ENCODE measurements around the gene ZNF513. TPM values are rescaled to one million over a fixed set of nuclear protein-coding genes. Genes with fewer than 3 reads are reported as not detected.
"Not testable (repeated sequence)": the region's sequence is repeated elsewhere in the genome, so short reads cannot be mapped to it uniquely, and the experiment has no call there.

ZNF513 gene
- total RNA-seq, 1 experiment from 2014 or later: 2.4 TPM

DNA sequence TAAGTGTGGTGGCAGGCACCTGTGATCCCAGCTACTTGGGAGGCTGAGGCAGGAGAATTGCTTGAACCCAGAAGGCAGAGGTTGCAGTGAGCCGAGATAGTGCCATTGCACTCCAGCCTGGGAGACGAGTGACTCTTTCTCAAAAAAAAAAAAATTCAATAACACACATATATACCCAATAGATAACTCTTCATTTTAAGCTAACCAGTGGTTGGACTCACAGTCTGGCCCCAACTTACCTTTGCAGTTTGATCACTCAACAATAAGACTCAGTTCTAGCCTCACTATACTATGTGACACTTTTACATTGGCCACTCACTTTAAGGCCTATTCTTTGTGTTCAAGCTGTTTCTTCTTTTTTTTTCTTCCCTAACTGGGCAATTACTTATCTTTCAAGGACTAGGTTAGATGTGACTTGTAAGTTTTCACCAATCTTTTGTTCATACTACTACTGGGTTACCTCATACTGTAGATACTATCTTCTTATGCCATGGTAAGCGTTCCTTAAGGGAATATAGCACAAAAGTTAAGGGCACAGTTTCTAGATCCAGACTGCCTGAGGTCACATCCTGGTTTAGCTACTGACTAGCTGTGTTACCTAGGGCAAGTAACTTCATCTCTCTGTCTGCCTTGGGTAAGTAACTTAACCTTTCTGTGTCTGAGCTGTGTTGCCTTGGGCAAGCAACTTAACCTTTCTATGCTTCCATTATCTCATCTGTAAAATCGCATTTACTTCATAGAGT lies 17.7 kb downstream of the ZNF513 start:
- no peak for DNase-seq (ENCODE audit: low read depth)

DNA sequence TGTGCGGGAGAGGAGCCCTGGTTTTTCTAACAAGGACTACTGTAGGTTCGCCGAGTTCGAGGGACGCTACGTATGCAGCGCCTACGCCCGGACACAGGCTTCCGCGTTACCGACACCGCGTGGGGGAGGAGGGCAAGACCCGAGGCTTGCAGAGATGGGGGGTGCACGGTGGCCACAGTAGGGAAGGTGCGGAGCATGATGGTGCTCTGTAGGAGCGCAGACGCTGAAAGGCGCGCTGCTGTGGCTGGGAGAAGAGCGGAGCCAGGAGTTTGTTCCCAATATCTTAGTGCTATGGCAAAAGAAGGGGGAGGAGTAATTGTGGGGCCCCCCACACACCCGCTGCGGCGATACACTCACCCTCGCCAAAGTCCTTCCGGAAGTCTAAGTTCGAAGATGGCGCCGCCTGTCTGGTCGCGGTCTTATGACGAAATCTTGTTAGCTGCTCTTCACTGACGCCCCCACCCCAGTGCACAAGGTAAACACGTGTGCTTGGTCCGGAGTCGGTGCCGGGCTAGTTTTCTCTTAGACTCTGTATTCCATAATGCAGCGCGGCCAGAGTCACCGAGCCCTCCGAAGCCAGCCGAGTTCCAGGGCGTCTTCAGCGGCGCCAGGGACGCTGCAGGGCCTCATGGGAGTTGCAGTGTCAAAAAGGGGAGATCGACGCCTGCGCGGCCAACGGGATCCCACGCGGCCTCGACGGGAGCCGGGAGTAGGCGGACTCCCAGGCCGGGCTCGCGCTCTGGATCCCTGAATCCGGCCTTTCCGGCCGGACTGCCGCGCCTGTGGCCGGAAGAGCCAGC lies 24.0 kb downstream of the ZNF513 start, which contains the start of gene GTF3C2:
Gene GTF3C2, minus strand, starts transcription at position 383 of the 800 bp plus-strand sequence. CDS start 13,210 bp downstream, outside the sequence.
- peak; percentile 98 for DNase-seq (ENCODE audit: low read depth)

DNA sequence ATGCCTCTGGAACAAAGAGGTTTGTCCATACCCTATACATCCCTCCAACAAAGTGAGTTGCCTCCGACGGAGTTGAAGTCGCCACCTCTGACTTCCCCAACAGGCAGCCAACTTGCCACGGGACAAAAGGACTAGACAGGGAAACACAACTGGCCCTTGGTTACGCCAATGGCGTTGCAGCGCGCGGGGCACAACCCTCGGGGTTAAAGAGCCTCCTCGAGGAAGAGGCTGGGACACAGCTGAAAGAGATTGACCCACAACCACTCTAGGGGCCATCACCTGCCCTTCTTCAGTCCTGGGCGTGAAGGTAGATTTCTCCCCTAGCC lies 24.5 kb downstream of the ZNF513 start:
- DNase-seq (ENCODE audit: low read depth): peak; percentile 60

DNA sequence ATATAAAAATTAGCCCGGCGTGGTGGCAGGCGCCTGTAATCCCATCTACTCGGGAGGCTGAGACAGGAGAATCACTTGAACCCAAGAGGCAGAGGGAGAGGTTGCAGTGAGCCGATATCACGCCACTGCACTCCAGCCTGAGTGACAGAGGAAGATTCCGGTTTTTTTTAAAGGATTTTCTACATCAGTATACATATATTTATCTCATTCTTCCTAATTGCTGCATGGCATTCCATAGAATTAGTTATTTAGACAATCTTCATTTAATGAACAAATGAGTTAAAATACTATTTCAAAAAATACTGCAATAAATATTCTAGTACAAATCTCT lies 26.0 kb downstream of the ZNF513 start:
- no peak for DNase-seq (ENCODE audit: low read depth)

DNA sequence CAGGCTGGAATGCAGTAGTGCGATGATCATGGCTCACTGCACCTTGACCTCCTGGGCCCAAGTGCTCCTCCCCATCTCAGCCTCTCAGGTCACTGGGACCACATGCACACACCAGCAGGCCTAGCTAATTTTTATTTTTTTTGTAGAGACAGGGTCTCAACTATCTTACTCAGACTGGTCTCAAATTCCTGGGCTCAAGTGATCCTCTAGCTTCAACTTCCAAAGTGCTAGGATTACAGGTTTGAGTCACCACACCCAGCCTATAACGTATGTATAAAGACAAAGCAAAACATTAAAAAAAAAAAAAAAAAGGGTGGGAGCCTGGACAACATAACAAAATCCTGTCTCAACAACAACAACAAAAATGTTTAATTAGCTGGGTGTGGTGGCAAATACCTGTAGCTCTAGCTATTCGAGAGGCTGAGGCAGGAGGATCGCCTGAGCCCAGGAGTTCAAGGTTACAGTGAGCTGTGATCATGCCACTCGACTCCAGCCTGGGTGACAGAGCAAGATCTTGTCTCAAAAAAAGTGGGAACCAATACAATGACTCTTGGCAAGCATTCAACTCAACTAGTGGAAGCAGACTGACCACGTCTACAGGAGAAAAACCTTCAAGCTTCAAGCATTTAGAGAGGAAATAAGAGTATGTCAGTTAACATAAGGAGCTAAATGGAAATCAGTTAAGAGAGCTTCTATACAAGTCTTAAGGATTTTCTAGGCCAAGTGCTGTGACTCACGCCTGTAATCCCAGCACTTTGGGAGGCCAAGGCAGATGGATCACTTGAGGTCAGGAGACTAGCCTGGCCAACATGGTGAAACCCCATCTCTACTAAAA lies 26.6 kb downstream of the ZNF513 start:
- no peak for DNase-seq (ENCODE audit: low read depth)

- not testable (repeated sequence) for DNase-seq (ENCODE audit: low read depth)
These were observed 27.2 kb downstream of the ZNF513 start for GRCh38 chr2:27353386-27353761.

DNA sequence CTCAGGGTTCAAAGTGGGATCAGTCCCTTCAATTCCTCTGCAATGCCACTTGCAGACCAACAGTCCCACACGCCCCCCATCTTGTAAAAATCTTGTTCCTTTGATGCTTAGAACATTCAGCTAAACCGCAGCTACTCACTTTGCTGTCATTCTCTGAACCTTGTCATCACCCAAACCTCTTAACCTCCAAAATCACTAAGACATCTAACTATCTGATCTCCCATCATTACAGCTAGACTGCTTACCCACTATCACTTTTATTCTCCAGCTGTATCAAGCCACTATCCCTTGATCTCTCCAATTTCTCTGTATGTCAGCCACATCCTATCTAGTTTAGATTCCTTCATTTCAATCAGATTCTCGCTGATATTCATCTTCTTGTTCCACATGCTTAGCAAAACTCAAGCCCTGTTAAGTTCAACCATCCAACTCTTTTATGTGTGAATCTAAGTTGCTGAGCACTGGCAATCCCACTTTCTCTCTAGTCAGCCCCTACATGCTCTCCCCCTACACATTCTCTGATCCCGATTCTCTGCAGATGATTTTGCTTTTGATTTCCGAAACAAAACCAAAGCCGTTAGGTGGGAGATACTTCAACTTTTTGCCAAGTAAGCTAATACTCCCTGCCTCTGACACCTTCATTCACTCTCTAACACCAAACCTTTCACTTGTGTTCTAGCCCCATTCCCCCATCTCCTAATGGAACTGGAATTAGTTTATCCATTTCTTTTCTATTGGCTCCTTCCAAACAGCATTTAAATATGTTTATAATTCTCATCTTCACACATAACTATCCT lies 28.5 kb downstream of the ZNF513 start:
- DNase-seq (ENCODE audit: low read depth): no peak

DNA sequence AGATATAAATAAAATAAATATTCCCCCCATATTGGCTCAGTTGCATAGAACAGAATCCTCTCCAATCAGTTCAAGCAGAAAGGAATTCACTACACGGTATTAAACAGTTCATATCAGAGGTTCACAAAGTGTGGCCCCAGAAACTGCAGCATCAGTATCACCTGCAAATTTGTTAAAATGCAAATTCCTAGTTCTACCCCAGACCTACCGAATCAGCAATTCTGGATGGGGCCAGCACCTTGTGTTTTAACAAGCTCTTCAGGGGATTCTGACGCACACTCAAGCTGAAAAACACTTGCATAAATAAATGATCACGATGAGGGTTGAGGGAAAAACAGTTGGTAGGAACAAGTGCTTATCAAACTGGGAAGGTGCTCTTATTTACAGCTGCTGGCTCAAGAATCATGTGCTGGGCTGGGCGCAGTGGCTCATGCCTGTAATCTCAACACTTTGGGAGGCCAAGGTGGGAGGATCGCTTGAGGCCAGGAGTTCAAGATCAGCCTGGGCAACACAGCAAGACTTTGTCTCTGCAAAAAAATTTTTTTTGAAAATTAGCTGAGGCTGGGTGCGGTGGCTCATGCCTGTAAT lies 30.3 kb downstream of the ZNF513 start:
- no peak for DNase-seq (ENCODE audit: low read depth)

DNA sequence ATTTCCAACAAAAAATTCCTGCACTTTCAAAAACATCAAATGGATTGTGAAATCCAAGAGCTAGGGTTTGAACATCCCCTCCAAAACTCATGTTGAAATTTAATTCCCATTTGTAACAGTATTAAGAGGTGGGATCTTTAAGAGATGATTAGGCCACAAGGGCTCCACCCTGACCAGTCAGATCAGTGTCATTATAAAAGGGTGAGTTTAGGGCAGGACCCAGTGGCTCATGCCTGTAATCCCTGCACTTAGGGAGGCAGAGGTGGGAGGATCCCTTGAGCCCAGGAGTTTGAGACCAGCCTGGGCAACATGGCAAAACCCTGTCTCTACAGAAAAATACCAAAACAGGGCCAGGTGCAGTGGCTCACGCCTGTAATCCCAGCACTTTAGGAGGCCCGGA lies 32.9 kb downstream of the ZNF513 start:
- no peak for DNase-seq (ENCODE audit: low read depth)

- no peak for DNase-seq (ENCODE audit: low read depth)
These were observed 44.4 kb downstream of the ZNF513 start for GRCh38 chr2:27336173-27336572.

GRCh38 chr2:27335311-27335710 lies 45.2 kb downstream of the ZNF513 start:
- no peak for DNase-seq (ENCODE audit: low read depth)

Other genes with a start within 250 kb of the ZNF513 start
- 66.4 and 75.8 TPM in 2 replicates for gene PREB, start 246.1 kb downstream of the ZNF513 start, total RNA-seq (2014; rRNA removed; shearing (Covaris generic))
- not detected in 2 replicates for gene PRR30, start 241.3 kb downstream of the ZNF513 start, total RNA-seq (2014; rRNA removed; shearing (Covaris generic))
- gene TCF23, start 231.7 kb downstream of the ZNF513 start, total RNA-seq (2014; rRNA removed; shearing (Covaris generic)): not detected in 2 replicates
- 124 and 132 TPM in 2 replicates for gene ATRAID, start 168.7 kb downstream of the ZNF513 start, total RNA-seq (2014; rRNA removed; shearing (Covaris generic))
- gene SLC5A6, start 168.5 kb downstream of the ZNF513 start, total RNA-seq (2014; rRNA removed; shearing (Covaris generic)): 77.9 and 82.0 TPM in 2 replicates
- gene CAD, start 163.4 kb downstream of the ZNF513 start, total RNA-seq (2014; rRNA removed; shearing (Covaris generic)): 52.9 and 54.0 TPM in 2 replicates
- gene SLC30A3, start 117.7 kb downstream of the ZNF513 start, total RNA-seq (2014; rRNA removed; shearing (Covaris generic)): 5.0 and 13.5 TPM in 2 replicates
- not detected in 2 replicates for gene DNAJC5G, start 105.3 kb downstream of the ZNF513 start, total RNA-seq (2014; rRNA removed; shearing (Covaris generic))
- 0.13 and 1.2 TPM in 2 replicates for gene TRIM54, start 98.3 kb downstream of the ZNF513 start, total RNA-seq (2014; rRNA removed; shearing (Covaris generic))
- gene UCN, start 72.3 kb downstream of the ZNF513 start, total RNA-seq (2014; rRNA removed; shearing (Covaris generic)): 9.3 and 12.6 TPM in 2 replicates
- gene MPV17, start 57.6 kb downstream of the ZNF513 start, total RNA-seq (2014; rRNA removed; shearing (Covaris generic)): 80.7 and 81.5 TPM in 2 replicates
- 52.9 and 72.5 TPM in 2 replicates for gene GTF3C2, start 24.0 kb downstream of the ZNF513 start, total RNA-seq (2014; rRNA removed; shearing (Covaris generic))
- gene EIF2B4, start 10.4 kb downstream of the ZNF513 start, total RNA-seq (2014; rRNA removed; shearing (Covaris generic)): 29.8 and 42.1 TPM in 2 replicates
- 122 and 140 TPM in 2 replicates for gene SNX17, start 10.1 kb downstream of the ZNF513 start, total RNA-seq (2014; rRNA removed; shearing (Covaris generic))
- 208 and 219 TPM in 2 replicates for gene PPM1G, start 28.9 kb upstream of the ZNF513 start, total RNA-seq (2014; rRNA removed; shearing (Covaris generic))
- 55.7 and 64.2 TPM in 2 replicates for gene NRBP1, start 47.9 kb upstream of the ZNF513 start, total RNA-seq (2014; rRNA removed; shearing (Covaris generic))
- gene KRTCAP3, start 61.6 kb upstream of the ZNF513 start, total RNA-seq (2014; rRNA removed; shearing (Covaris generic)): 0.34 and 0.50 TPM in 2 replicates
- gene IFT172, start 109.0 kb upstream of the ZNF513 start, total RNA-seq (2014; rRNA removed; shearing (Covaris generic)): 9.1 and 10.5 TPM in 2 replicates
- 0.88 and 1.2 TPM in 2 replicates for gene FNDC4, start 114.5 kb upstream of the ZNF513 start, total RNA-seq (2014; rRNA removed; shearing (Covaris generic))
- not detected in 2 replicates for gene GCKR, start 116.1 kb upstream of the ZNF513 start, total RNA-seq (2014; rRNA removed; shearing (Covaris generic))
- gene ZNF512, start 202.3 kb upstream of the ZNF513 start, total RNA-seq (2014; rRNA removed; shearing (Covaris generic)): 25.2 and 26.7 TPM in 2 replicates
- gene CCDC121, start 248.3 kb upstream of the ZNF513 start, total RNA-seq (2014; rRNA removed; shearing (Covaris generic)): 0.88 and 1.2 TPM in 2 replicates
- gene GPN1, start 248.3 kb upstream of the ZNF513 start, total RNA-seq (2014; rRNA removed; shearing (Covaris generic)): 42.3 and 52.9 TPM in 2 replicates